Measurements from ENCODE around the gene MISP. TPM values are rescaled to one million over a fixed set of nuclear protein-coding genes. Genes with fewer than 3 reads are reported as not detected.

The MISP gene
- polyA plus RNA-seq, 1 of the 3 experiments (the other 2 are of a cell fraction): 0.08 TPM

DNA sequence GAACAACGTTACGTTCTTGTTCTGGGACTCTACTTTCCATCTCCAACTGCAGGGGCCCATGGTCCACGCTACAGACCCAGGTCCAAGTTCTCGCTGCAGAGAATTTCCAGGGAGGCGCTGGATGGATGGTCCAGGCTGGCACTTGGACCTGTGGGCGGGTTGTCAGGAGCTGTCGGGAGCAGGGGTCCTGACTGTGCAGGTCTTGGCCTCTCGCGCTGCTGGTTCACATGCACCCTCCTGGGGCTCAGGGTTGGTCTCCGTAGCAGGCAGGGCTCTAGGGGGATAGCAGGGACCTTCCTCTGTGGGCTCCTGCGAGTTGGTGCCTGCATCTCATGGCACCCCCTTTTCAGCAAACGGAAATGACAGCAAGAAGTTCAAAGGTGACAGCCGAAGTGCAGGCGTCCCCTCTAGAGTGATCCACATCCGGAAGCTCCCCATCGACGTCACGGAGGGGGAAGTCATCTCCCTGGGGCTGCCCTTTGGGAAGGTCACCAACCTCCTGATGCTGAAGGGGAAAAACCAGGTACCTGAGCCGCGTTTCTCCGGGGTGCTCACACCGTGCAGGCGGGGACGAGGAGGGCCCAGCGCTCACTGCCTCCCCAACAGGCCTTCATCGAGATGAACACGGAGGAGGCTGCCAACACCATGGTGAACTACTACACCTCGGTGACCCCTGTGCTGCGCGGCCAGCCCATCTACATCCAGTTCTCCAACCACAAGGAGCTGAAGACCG lies 52.9 kb downstream of the MISP start:
- Histone ChIP-seq H3K4me3 (ENCODE audit: low read depth in 2 of 2, low read length in 1 of 2) (no peak overlapping the region), H3K9me3 (no peaks in the 10 kb centered on the region), H3K9me2 (no peaks in the 10 kb centered on the region), H3K36me3 (replicated peaks in 1 of 2; ENCODE audit: control insufficient read depth in 1 of 2, insufficient read depth in 2 of 2, low read length in 1 of 2) (peaks cover 42 to 72% of the 10 kb centered on the region in 2 experiments), H3F3A (replicated peaks; ENCODE audit: insufficient read depth) (peaks cover 8% of the 10 kb centered on the region), H3K27ac (ENCODE audit: low read depth in 2 of 2, low read length in 1 of 2) (no peak overlapping the region), H4K20me1 (ENCODE audit: insufficient read depth) (peaks cover 100% of the 10 kb centered on the region), H3K4me2 (no peak overlapping the region), H3K79me2 (ENCODE audit: insufficient read depth) (peaks cover 99% of the 10 kb centered on the region), H2AFZ (ENCODE audit: low read depth) (no peak overlapping the region), H3K4me1 (ENCODE audit: control insufficient read depth in 1 of 2, insufficient read depth in 2 of 2, low read depth in 1 of 2, low read length in 1 of 2) (peaks cover 29 to 36% of the 10 kb centered on the region in 2 experiments; a peak in 3 of 4 replicates), H3K27me3 (ENCODE audit: insufficient read depth) (no peaks in the 10 kb centered on the region), H3K9ac (no peak overlapping the region)
- 97% methylated on average over 20 of the region's 31 CpGs for WGBS (ENCODE audit: low lambda C conversion rate)
- ChIA-PET CTCF (interaction anchor here (0.9 kb wide), 1 partner anchor 34 kb away, joined by 3 read pairs; no protein-coding TSS in a partner anchor), POLR2A (interaction anchor here (1.6 kb wide), 1 partner anchor 11 kb away, joined by 6 read pairs; no protein-coding TSS in a partner anchor)
- TF ChIP-seq ELF1 (IDR thresholded peaks at IDR 0.05) (no peak), POLR2AphosphoS5 (IDR thresholded peaks at IDR 0.05; ENCODE audit: low read depth, low read length) (no peak), ZBTB33 (IDR thresholded peaks at IDR 0.05; ENCODE audit: borderline replicate concordance, low read depth) (no peak), TAF1 (IDR thresholded peaks at IDR 0.05; ENCODE audit: borderline replicate concordance, low read depth, low read length) (no peak), JUND (IDR thresholded peaks at IDR 0.05) (no peak), RXRA (IDR thresholded peaks at IDR 0.05; ENCODE audit: borderline replicate concordance, low read depth) (no peak), GATA2 (CRISPR knock-in tag; IDR thresholded peaks at IDR 0.05) (no peak), MEF2A (IDR thresholded peaks at IDR 0.05; ENCODE audit: borderline replicate concordance, low read depth) (no peak), SMC3 (IDR thresholded peaks at IDR 0.05; ENCODE audit: low read depth, low read length) (no peak), EP300 (IDR thresholded peaks at IDR 0.05; ENCODE audit: borderline replicate concordance in 1 of 2, low read depth in 1 of 2, low read length in 1 of 2) (no peak), CHD2 (IDR thresholded peaks at IDR 0.05; ENCODE audit: low read length, partially characterized antibody) (no peak), RCOR1 (IDR thresholded peaks at IDR 0.05; ENCODE audit: low read length) (no peak), CTCF (IDR thresholded peaks at IDR 0.05) (no peak), NRF1 (IDR thresholded peaks at IDR 0.05; ENCODE audit: low read depth, low read length) (no peak), RFX5 (IDR thresholded peaks at IDR 0.05; ENCODE audit: low read length) (no peak), TEAD4 (IDR thresholded peaks at IDR 0.05; ENCODE audit: borderline replicate concordance, insufficient read depth) (no peak), GABPA (IDR thresholded peaks at IDR 0.05; ENCODE audit: low read depth) (no peak)
- TF ChIP-seq, protein P1, sequence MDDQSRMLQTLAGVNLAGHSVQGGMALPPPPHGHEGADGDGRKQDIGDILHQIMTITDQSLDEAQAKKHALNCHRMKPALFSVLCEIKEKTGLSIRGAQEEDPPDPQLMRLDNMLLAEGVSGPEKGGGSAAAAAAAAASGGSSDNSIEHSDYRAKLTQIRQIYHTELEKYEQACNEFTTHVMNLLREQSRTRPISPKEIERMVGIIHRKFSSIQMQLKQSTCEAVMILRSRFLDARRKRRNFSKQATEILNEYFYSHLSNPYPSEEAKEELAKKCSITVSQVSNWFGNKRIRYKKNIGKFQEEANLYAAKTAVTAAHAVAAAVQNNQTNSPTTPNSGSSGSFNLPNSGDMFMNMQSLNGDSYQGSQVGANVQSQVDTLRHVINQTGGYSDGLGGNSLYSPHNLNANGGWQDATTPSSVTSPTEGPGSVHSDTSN (IDR thresholded peaks at IDR 0.05): no peak
- TF ChIP-seq, protein P2, sequence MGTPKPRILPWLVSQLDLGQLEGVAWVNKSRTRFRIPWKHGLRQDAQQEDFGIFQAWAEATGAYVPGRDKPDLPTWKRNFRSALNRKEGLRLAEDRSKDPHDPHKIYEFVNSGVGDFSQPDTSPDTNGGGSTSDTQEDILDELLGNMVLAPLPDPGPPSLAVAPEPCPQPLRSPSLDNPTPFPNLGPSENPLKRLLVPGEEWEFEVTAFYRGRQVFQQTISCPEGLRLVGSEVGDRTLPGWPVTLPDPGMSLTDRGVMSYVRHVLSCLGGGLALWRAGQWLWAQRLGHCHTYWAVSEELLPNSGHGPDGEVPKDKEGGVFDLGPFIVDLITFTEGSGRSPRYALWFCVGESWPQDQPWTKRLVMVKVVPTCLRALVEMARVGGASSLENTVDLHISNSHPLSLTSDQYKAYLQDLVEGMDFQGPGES (IDR thresholded peaks at IDR 0.05; ENCODE audit: low read depth, low read length): no peak
- TF ChIP-seq, protein P3, sequence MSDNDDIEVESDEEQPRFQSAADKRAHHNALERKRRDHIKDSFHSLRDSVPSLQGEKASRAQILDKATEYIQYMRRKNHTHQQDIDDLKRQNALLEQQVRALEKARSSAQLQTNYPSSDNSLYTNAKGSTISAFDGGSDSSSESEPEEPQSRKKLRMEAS (IDR thresholded peaks at IDR 0.05; ENCODE audit: low read depth): no peak
- DNase-seq: no peak

Measured in SK-N-SH (cell line).